Transverse colon (tissue), 4 donors: Measurements from ENCODE around the gene HIVEP3. TPM values are rescaled to one million over a fixed set of nuclear protein-coding genes. Genes with fewer than 3 reads are reported as not detected.

ENCODE experiments used
- DNase-seq: peaks from one replicate; pipeline ENCODE4 v3.0.0-alpha.2; 2019
- H3K27ac ChIP-seq, 4 donors: fragments of 200-600 bp; sonication (generic); 2 replicates each; pipeline ENCODE4 v1.5.1; 2016 to 2018; ENCODE audit warnings: inconsistent platforms in 4 of 4
- H3K27me3 ChIP-seq: fragments of 200-600 bp; sonication (generic); 2 replicates; pipeline ENCODE4 v1.5.1; 2017; ENCODE audit warnings: inconsistent platforms
- H3K36me3 ChIP-seq, 4 donors: fragments of 200-600 bp; sonication (generic); 2 replicates each; pipeline ENCODE4 v1.5.1; 2017 to 2019; ENCODE audit warnings: inconsistent platforms in 4 of 4
- H3K4me1 ChIP-seq, 4 donors: fragments of 200-600 bp; sonication (generic); 2 replicates each; pipeline ENCODE4 v1.5.1; 2017 to 2020; ENCODE audit warnings: inconsistent platforms in 4 of 4
- H3K4me3 ChIP-seq, 4 donors: fragments of 200-600 bp; sonication (generic); 1 replicate in 1 of 4; 2 replicates in 3 of 4; pipeline versions ENCODE4 v1.5.1 to v1.6.1; 2017 to 2019; ENCODE audit warnings: inconsistent platforms in 4 of 4
- H3K9me3 ChIP-seq, 2 donors: fragments of 200-600 bp; sonication (generic); 2 replicates each; pipeline ENCODE4 v1.5.1; 2017 to 2019; ENCODE audit warnings: inconsistent platforms in 2 of 2
- EP300 ChIP-seq: sonication (generic); formaldehyde crosslinking; IDR thresholded peaks from one replicate; pipeline ENCODE4 v1.6.1; 2017; ENCODE audit warnings: antibody characterized with exemption, low read depth
- POLR2A ChIP-seq: fragments of 450-650 bp; IDR thresholded peaks from one replicate; pipeline ENCODE4 v1.6.1; 2016; ENCODE audit warnings: antibody characterized with exemption, mild to moderate bottlenecking, moderate library complexity
- POLR2AphosphoS5 ChIP-seq, 3 donors: sonication (generic); formaldehyde crosslinking; IDR thresholded peaks; one replicate each; pipeline ENCODE4 v1.6.1; 2016; ENCODE audit warnings: antibody characterized with exemption in 3 of 3
- WGBS, 2 donors: methylation state at CpG; one replicate each; pipeline ENCODE4 v1.1.5; 2018; ENCODE audit warnings: low coverage in 1 of 2; 5-methylcytosine and 5-hydroxymethylcytosine counted together
- in situ Hi-C, 4 donors: fragments of 200-750 bp; cut with MboI; loops; one replicate each; pipeline versions ENCODE4 v1.15.0 to v1.15.1; 2017; ENCODE audit warnings: low sequenced_read_pairs in 3 of 4, low pct_ligation_motif_present in 1 of 4, low pct_unique_long_range_greater_than_20kb in 1 of 4
- intact Hi-C: fragments of 100-400 bp; cut with DNase I; formaldehyde crosslinking; loops from one replicate; pipeline ENCODE4 v1.15.1; 2023; ENCODE audit warnings: low total_unique reads
- total RNA-seq, 4 donors: library from RNA; depleted of rRNA; stranded (reverse); fragments of >200 nt; gene quantifications; one replicate each; pipeline ENCODE4 v1.1.0, GENCODE V29; 2016
- TF ChIP-seq, protein P1 (sequence below), 5 experiments: fragments of 200-600 bp in 3 of 5; fragments of 450-650 bp in 2 of 5; sonication (generic) in 3 of 5; IDR thresholded peaks; 1 replicate in 2 of 5; 2 replicates in 3 of 5; pipeline ENCODE4 v1.5.1; 2016 to 2017; ENCODE audit warnings: antibody characterized with exemption in 5 of 5, inconsistent platforms in 3 of 5, mild to moderate bottlenecking in 2 of 5, moderate library complexity in 1 of 5

Gene HIVEP3
- total RNA-seq, 4 donors from 2014 or later, result 3.7 to 15.0 (median 5.2) TPM

DNA sequence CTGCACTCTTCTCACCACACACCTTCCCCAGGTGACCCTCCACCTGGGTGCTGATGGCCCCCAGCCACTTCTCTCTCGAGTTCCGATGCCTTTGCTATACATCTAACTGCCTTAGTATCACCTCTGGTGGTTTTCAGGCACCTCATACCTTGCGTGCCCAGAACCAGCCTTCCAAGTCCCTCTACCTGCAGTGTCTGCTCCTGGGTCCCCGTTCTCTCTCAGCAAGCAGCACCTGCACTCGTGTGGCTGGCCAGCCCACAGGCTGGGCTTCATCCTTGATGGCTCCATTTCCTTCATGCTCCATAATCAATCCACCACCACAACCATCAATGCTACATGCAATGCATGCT lies 385.0 kb downstream of the HIVEP3 start:
- Histone ChIP-seq H3K27me3 (no peaks in the 10 kb centered on the region), H3K9me3 (no peaks in the 10 kb centered on the region), H3K4me3 (no peak overlapping the region), H3K36me3 (no peaks in the 10 kb centered on the region), H3K27ac (no peak overlapping the region), H3K4me1 (peaks cover 0 to 17% (median 14%) of the 10 kb centered on the region in 4 donors)
- intact Hi-C loops (no loop called here), in situ Hi-C loops (no loop called here)
- no peak for DNase-seq
- 90% methylated on average over 5 of the region's 5 CpGs; no CpG with 5 or more reads in 1 of the 2 donors for WGBS, 2 donors
- TF ChIP-seq POLR2AphosphoS5 (IDR thresholded peaks at IDR 0.05) (no peak), EP300 (no peak)

DNA sequence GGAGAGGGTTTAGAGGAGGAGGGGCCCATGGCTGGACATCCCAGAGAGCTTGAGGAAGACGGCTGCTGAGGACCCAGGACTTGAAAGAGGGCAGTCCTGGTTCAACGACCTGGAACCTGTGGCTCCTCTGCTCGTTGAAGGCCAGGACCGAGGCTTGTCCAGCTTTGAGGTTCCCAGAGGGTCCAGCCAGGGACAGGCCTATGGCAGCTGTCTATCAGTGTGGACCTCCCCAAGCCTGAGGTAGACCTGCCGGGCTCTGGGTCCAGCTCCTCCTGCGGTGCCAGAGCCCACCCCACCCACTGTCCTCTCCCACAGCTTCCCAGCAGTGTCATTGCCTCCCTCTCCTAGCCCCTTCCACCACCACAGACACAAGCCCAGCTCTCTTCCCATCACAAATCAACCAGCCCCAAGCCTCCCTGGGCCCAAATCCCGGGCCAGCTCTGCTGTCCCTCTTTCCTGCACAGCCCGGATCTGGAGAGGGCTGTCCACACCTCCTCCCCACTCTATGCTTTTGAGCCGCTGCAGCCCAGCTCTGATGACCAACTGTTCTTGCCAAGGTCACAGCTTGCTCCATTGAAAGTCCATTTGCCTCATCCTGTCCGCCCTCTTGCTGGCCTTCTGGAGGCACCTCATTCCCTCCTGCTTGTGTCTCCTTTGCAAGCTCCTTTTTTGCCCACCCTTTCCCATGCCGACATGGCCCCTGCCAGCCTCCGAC lies 385.5 kb downstream of the HIVEP3 start:
- 88% methylated on average over 12 of the region's 12 CpGs; no CpG with 5 or more reads in 1 of the 2 donors for WGBS, 2 donors
- peaks cover 0 to 12% (median 10%) of the 10 kb centered on the region in 4 donors for H3K4me1 ChIP-seq
- H3K9me3 ChIP-seq, result no peaks in the 10 kb centered on the region
- TF ChIP-seq EP300 (no peak), POLR2A (no peak), POLR2AphosphoS5 (IDR thresholded peaks at IDR 0.05) (no peak)
- TF ChIP-seq, protein P1, sequence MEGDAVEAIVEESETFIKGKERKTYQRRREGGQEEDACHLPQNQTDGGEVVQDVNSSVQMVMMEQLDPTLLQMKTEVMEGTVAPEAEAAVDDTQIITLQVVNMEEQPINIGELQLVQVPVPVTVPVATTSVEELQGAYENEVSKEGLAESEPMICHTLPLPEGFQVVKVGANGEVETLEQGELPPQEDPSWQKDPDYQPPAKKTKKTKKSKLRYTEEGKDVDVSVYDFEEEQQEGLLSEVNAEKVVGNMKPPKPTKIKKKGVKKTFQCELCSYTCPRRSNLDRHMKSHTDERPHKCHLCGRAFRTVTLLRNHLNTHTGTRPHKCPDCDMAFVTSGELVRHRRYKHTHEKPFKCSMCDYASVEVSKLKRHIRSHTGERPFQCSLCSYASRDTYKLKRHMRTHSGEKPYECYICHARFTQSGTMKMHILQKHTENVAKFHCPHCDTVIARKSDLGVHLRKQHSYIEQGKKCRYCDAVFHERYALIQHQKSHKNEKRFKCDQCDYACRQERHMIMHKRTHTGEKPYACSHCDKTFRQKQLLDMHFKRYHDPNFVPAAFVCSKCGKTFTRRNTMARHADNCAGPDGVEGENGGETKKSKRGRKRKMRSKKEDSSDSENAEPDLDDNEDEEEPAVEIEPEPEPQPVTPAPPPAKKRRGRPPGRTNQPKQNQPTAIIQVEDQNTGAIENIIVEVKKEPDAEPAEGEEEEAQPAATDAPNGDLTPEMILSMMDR (IDR thresholded peaks at IDR 0.05), result no peak
- no peak overlapping the region for H3K4me3 ChIP-seq
- no peak for DNase-seq
- no peak overlapping the region for H3K27ac ChIP-seq
- in situ Hi-C loops, result no loop called here
- intact Hi-C loops, result no loop called here
- H3K27me3 ChIP-seq, result no peaks in the 10 kb centered on the region
- H3K36me3 ChIP-seq, result no peaks in the 10 kb centered on the region

DNA sequence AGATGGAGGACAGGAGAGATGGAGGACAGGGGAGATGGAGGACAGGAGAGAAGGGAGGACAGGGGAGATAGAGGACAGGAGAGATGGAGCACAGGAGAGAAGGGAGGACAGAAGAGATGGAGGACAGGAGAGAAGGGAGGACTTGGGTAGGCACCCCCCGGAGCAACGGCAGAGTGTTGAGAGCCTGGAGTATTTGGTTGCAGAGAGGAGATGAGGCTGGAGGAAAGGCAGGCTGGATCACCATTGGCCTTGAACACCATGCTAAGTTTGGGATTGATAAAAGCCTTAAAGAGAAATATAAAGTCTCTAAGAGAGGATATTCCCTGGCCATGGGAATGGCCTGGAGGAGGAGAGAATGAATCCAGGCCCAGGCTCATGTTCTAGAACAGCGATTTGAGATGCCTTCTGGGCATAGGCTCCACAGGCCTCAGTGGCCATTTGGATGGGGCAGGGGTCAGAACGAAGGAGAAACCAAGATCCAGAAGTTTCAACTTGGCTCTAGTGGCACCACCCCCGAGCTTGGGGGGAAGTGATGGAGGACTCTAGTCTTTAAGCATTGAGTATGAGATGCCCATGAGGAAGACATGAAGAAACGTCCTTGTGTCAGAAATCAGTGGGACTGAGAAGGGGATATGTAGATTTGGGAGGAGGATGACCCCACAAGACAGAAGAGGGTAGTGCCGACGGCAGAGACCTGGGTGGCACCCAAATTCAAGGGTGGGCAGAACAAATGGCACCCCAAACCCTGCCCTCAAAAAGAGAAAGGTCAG lies 386.3 kb downstream of the HIVEP3 start:
- intact Hi-C loops (no loop called here), in situ Hi-C loops (no loop called here)
- DNase-seq, result no peak
- Histone ChIP-seq H3K4me3 (no peak overlapping the region), H3K27me3 (no peaks in the 10 kb centered on the region), H3K27ac (no peak overlapping the region), H3K4me1 (peaks cover 0 to 4% (median 2%) of the 10 kb centered on the region in 4 donors), H3K9me3 (no peaks in the 10 kb centered on the region), H3K36me3 (no peaks in the 10 kb centered on the region)
- no peak for TF ChIP-seq EP300
- 90 to 95% methylated on average over 6 to 8 of the region's 8 CpGs for WGBS, 2 donors

DNA sequence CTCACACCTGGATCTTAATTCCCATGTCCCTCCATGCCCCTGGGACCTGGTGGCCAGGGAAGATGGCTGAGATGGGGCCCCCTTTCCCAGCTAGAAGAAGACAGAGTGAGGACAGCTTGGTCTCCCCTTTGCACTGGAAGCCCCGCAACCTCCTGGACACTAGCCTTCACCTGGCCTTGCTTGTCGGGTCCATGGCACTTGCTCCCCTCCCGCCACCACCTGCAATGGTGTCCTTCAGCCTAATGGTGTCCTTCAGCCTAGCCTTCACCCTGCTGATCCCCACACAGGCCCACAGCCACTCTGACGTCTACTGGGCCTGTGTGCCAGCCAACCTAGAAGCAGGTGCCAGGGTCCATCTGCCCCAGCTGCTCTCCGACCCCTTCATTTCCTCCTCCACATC lies 388.3 kb downstream of the HIVEP3 start:
- intact Hi-C loops, result no loop called here
- Histone ChIP-seq H3K9me3 (no peaks in the 10 kb centered on the region), H3K4me3 (no peak overlapping the region), H3K36me3 (no peaks in the 10 kb centered on the region), H3K27me3 (no peaks in the 10 kb centered on the region), H3K4me1 (no peaks in the 10 kb centered on the region), H3K27ac (no peak overlapping the region)
- in situ Hi-C loops, result no loop called here
- DNase-seq, result no peak
- TF ChIP-seq POLR2A (no peak), EP300 (no peak), POLR2AphosphoS5 (IDR thresholded peaks at IDR 0.05) (no peak)
- TF ChIP-seq, protein P1 (IDR thresholded peaks at IDR 0.05), result no peak
- 87% methylated on average over 5 of the region's 5 CpGs; no CpG with 5 or more reads in 1 of the 2 donors for whole genome bisulfite sequencing, 2 donors

DNA sequence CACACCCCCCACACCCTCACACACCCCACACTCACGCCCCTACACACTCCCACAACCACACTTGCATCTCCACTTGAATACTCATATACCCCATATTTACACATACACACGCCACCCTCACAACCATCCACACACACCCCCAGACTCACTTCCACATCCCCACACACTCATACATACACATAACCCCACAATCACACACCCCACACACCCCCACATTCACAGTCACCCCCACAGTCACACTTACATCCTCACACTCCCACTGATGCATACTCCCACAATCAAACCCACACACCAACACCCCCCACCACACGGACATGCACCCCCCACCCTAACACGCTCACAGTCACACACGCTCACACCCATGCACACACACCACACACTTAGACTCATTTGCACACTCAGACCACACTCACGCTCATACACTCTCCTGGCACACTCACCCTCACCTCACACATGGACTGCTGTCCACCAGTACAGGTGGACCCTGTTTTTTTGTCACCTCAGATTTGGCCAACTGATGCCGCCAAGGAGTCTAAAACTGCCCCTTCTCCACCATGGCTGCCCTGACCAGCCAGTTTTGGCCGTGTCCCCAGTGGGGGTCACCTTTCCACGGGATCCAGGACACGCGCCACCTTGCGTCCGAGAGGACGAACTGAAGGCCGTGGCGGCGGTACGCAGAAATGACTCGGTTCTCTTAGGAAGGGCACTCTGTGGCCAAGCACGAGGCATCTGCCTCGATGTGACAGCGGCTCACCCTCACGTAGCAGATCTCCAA lies 388.9 kb downstream of the HIVEP3 start:
- intact Hi-C loops, result no loop called here
- WGBS, 2 donors, result 47 to 92% methylated on average over 3 to 23 of the region's 23 CpGs
- no peak for DNase-seq

More for the DNA sequence above, 388.9 kb downstream of the HIVEP3 start:
- Histone ChIP-seq H3K36me3 (no peaks in the 10 kb centered on the region), H3K4me3 (no peak overlapping the region), H3K9me3 (no peaks in the 10 kb centered on the region), H3K27ac (no peak overlapping the region), H3K4me1 (no peaks in the 10 kb centered on the region), H3K27me3 (no peaks in the 10 kb centered on the region)
- TF ChIP-seq EP300 (no peak), POLR2A (no peak), POLR2AphosphoS5 (IDR thresholded peaks at IDR 0.05) (no peak)
- in situ Hi-C loops, result no loop called here
